Measurements from ENCODE around the gene SIRT3. TPM values are rescaled to one million over a fixed set of nuclear protein-coding genes. Genes with fewer than 3 reads are reported as not detected.

The SIRT3 gene
- total RNA-seq, 1 donor from 2014 or later, result 9.0 TPM

GRCh38 chr11:214083-214482, 22.1 kb downstream of the SIRT3 start:
- DNase-seq, result no peak

GRCh38 chr11:213111-213510, 23.0 kb downstream of the SIRT3 start:
- DNase-seq, result no peak

GRCh38 chr11:212150-213100, 23.7 kb downstream of the SIRT3 start:
- no peak for DNase-seq

- no peak for DNase-seq
Measured at GRCh38 chr11:211741-212140, 24.4 kb downstream of the SIRT3 start.

GRCh38 chr11:211295-211694, 24.8 kb downstream of the SIRT3 start:
- no peak for DNase-seq

GRCh38 chr11:210803-211180, 25.4 kb downstream of the SIRT3 start:
- DNase-seq, result no peak

- peak; percentile 45 for DNase-seq
Measured at GRCh38 chr11:210122-210802, 25.9 kb downstream of the SIRT3 start.

GRCh38 chr11:209275-210121, 26.6 kb downstream of the SIRT3 start:
- peak; percentile 35 for DNase-seq

GRCh38 chr11:208917-209260, 27.3 kb downstream of the SIRT3 start:
- peak; percentile 16 for DNase-seq

- DNase-seq, result peak; percentile 82
Measured at GRCh38 chr11:208181-208916, 27.8 kb downstream of the SIRT3 start.

GRCh38 chr11:207863-208180, 28.3 kb downstream of the SIRT3 start:
- DNase-seq, result peak; percentile 83

GRCh38 chr11:207208-207862, 28.8 kb downstream of the SIRT3 start, which contains the start of the genes BET1L and RIC8A:
Gene BET1L, minus strand, starts transcription at chr11:207399. Its CDS starts 78 bp downstream, at chr11:207321.
Gene RIC8A, plus strand, starts transcription at chr11:207708. Its CDS starts 1,147 bp downstream, at chr11:208855.
- peak; percentile 97 for DNase-seq

GRCh38 chr11:206526-207207, 29.5 kb downstream of the SIRT3 start:
- peak; percentile 47 for DNase-seq

- DNase-seq, result no peak
Measured at GRCh38 chr11:206002-206384, 30.1 kb downstream of the SIRT3 start.

GRCh38 chr11:205221-206001, 30.7 kb downstream of the SIRT3 start:
- DNase-seq, result no peak

- no peak for DNase-seq
Measured at GRCh38 chr11:204587-205109, 31.5 kb downstream of the SIRT3 start.

- no peak for DNase-seq
Measured at GRCh38 chr11:203945-204586, 32.1 kb downstream of the SIRT3 start.

- no peak for DNase-seq
Measured at GRCh38 chr11:203056-203944, 32.8 kb downstream of the SIRT3 start.

Measured in dermis blood vessel endothelial cell (primary cell).